Loucy (cell line): Measurements from ENCODE around the gene UNC5B.

ENCODE experiments used
- H2AFZ ChIP-seq: fragments of 200-600 bp; sonication (generic); 2 replicates; pipeline ENCODE4 v1.6.0; 2016; ENCODE audit warnings: antibody characterized with exemption, mild to moderate bottlenecking, low read length, moderate library complexity
- H3F3A ChIP-seq: fragments of 200-600 bp; 2 replicates; pipeline ENCODE4 v1.6.0; 2016; ENCODE audit warnings: antibody characterized with exemption, low read depth, mild to moderate bottlenecking
- H3K27me3 ChIP-seq: fragments of 200-600 bp; sonication (generic); 2 replicates; pipeline ENCODE4 v1.6.1; 2014; ENCODE audit warnings: low read length, mild to moderate bottlenecking; ENCODE audit not compliant: insufficient read depth, poor library complexity, severe bottlenecking
- H3K36me3 ChIP-seq: fragments of 200-600 bp; sonication (generic); 2 replicates; pipeline ENCODE4 v1.6.1; 2016; ENCODE audit warnings: low read length; ENCODE audit not compliant: insufficient read depth
- H3K4me1 ChIP-seq: fragments of 200-600 bp; sonication (generic); 2 replicates; pipeline ENCODE4 v1.5.1; 2014; ENCODE audit warnings: low read length, mild to moderate bottlenecking; ENCODE audit not compliant: insufficient read depth, poor library complexity, severe bottlenecking
- H3K4me2 ChIP-seq: fragments of 200-600 bp; sonication (generic); 2 replicates; pipeline ENCODE4 v1.6.0; 2014; ENCODE audit warnings: antibody characterized with exemption, low read length, low read depth, mild to moderate bottlenecking; ENCODE audit not compliant: poor library complexity, severe bottlenecking
- H3K4me3 ChIP-seq: fragments of 200-600 bp; sonication (generic); 2 replicates; pipeline ENCODE4 v1.5.1; 2014; ENCODE audit warnings: low read length, mild to moderate bottlenecking, mixed read lengths; ENCODE audit not compliant: poor library complexity, severe bottlenecking
- H3K79me2 ChIP-seq: fragments of 200-600 bp; sonication (generic); 2 replicates; pipeline ENCODE4 v1.6.1; 2014; ENCODE audit warnings: low read length; ENCODE audit not compliant: insufficient read depth
- H3K9ac ChIP-seq: fragments of 200-600 bp; sonication (generic); 2 replicates; pipeline ENCODE4 v1.6.0; 2014; ENCODE audit warnings: mild to moderate bottlenecking, low read depth, low read length, moderate library complexity; ENCODE audit not compliant: poor library complexity, severe bottlenecking
- H3K9me2 ChIP-seq: fragments of 200-600 bp; sonication (generic); replicated peaks from 2 replicates; pipeline ENCODE4 v1.6.1; 2016; ENCODE audit warnings: low read depth, low read length, mixed read lengths
- H3K9me3 ChIP-seq: fragments of 200-600 bp; sonication (generic); 2 replicates; pipeline ENCODE4 v1.6.1; 2014; ENCODE audit warnings: mild to moderate bottlenecking, antibody characterized with exemption, low read length, low read depth; ENCODE audit not compliant: insufficient read depth
- H4K20me1 ChIP-seq: fragments of 200-600 bp; sonication (generic); 2 replicates; pipeline ENCODE4 v1.6.0; 2014; ENCODE audit warnings: antibody characterized with exemption, low read length, mild to moderate bottlenecking; ENCODE audit not compliant: insufficient read depth, poor library complexity, severe bottlenecking
- CTCF ChIP-seq: fragments of 200-600 bp; sonication (generic); conservative IDR thresholded peaks from 2 replicates; pipeline ENCODE4 v1.5.1; 2014; ENCODE audit warnings: mild to moderate bottlenecking, antibody characterized with exemption, low read length
- EZH2phosphoT487 ChIP-seq: fragments of 200-600 bp; IDR thresholded peaks from 2 replicates; pipeline ENCODE4 v1.6.1; 2018; ENCODE audit warnings: antibody characterized with exemption, mild to moderate bottlenecking, moderate library complexity, borderline replicate concordance

Gene UNC5B

GRCh38 chr10:71187600-71187999, 24.8 kb upstream of the UNC5B start:
- no peak overlapping the region for H3K9ac ChIP-seq
- H3F3A ChIP-seq, result no peaks in the 10 kb centered on the region
- H3K36me3 ChIP-seq, result no peaks in the 10 kb centered on the region
- no peak overlapping the region for H2AFZ ChIP-seq
- no peak overlapping the region for H3K4me2 ChIP-seq
- no peaks in the 10 kb centered on the region for H4K20me1 ChIP-seq
- no peaks in the 10 kb centered on the region for H3K9me3 ChIP-seq
- no peaks in the 10 kb centered on the region for H3K9me2 ChIP-seq
- H3K4me3 ChIP-seq, result no peak overlapping the region
- H3K79me2 ChIP-seq, result no peaks in the 10 kb centered on the region
- TF ChIP-seq EZH2phosphoT487, result no peak
- TF ChIP-seq CTCF, result no peak
- no peaks in the 10 kb centered on the region for H3K27me3 ChIP-seq
- H3K4me1 ChIP-seq, result no peaks in the 10 kb centered on the region

DNA sequence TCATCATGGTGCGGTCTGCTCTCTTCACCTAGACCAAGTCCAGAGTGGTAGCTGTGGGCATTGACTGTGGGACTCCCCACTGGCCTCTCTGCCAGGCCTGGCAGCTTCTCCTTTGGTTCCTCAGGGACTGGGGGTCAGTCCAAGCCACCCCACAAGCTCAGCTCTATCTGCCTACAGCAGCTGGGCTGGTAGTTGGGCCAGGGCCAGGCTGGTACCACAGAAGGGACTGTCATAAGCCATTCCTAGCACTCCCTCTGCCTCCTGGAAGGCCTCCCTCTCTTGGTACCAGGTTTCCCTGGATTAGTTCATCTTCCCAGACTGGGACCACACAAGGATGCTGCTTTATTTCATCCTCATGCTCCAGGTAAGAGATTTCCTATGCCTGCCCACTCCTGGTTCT, 24.2 kb upstream of the UNC5B start:
- H3K9ac ChIP-seq, result no peak overlapping the region
- no peaks in the 10 kb centered on the region for H3F3A ChIP-seq
- TF ChIP-seq EZH2phosphoT487, result no peak
- no peak for TF ChIP-seq CTCF
- H3K4me2 ChIP-seq, result no peak overlapping the region
- no peaks in the 10 kb centered on the region for H3K79me2 ChIP-seq
- no peak overlapping the region for H2AFZ ChIP-seq
- H3K4me3 ChIP-seq, result no peak overlapping the region
- no peaks in the 10 kb centered on the region for H3K4me1 ChIP-seq
- no peaks in the 10 kb centered on the region for H3K27me3 ChIP-seq
- no peaks in the 10 kb centered on the region for H3K9me3 ChIP-seq
- H3K36me3 ChIP-seq, result no peaks in the 10 kb centered on the region
- H4K20me1 ChIP-seq, result no peaks in the 10 kb centered on the region
- no peaks in the 10 kb centered on the region for H3K9me2 ChIP-seq

GRCh38 chr10:71191019-71191418, 21.4 kb upstream of the UNC5B start:
- H3K9me2 ChIP-seq, result no peaks in the 10 kb centered on the region
- H3K4me1 ChIP-seq, result peaks cover 5% of the 10 kb centered on the region
- H2AFZ ChIP-seq, result no peak overlapping the region
- H3K79me2 ChIP-seq, result no peaks in the 10 kb centered on the region
- TF ChIP-seq EZH2phosphoT487 (no peak), CTCF (no peak)
- no peak overlapping the region for H3K4me3 ChIP-seq
- H3F3A ChIP-seq, result no peaks in the 10 kb centered on the region
- H3K27me3 ChIP-seq, result no peaks in the 10 kb centered on the region
- H3K9ac ChIP-seq, result no peak overlapping the region
- no peaks in the 10 kb centered on the region for H3K36me3 ChIP-seq
- no peak overlapping the region for H3K4me2 ChIP-seq
- no peaks in the 10 kb centered on the region for H3K9me3 ChIP-seq
- no peaks in the 10 kb centered on the region for H4K20me1 ChIP-seq
